Activated CD4-positive, CD25-positive, alpha-beta regulatory T cell treated with anti-CD3 and anti-CD28 coated beads, Interleukin-2, amount 50 U/mL, for 16 hours (primary cell): ENCODE measurements around the gene CBFB.

Source experiments
- DNase-seq: peaks from one replicate; pipeline ENCODE4 v3.0.0-alpha.2; 2020; ENCODE audit warnings: low read depth, low spot score

CBFB gene

GRCh38 chr16:67128887-67129286 is 99.9 kb downstream of the CBFB start:
- DNase-seq: no peak

- DNase-seq: no peak
Observed at GRCh38 chr16:67129422-67129821, 100.5 kb downstream of the CBFB start.

GRCh38 chr16:67137605-67138004 is 108.7 kb downstream of the CBFB start:
- no peak for DNase-seq

- no peak for DNase-seq
Observed at GRCh38 chr16:67141391-67141790, 112.4 kb downstream of the CBFB start.

- DNase-seq: no peak
Observed at GRCh38 chr16:67142342-67142741, 113.4 kb downstream of the CBFB start.

- no peak for DNase-seq
Observed at GRCh38 chr16:67144943-67145342, 116.0 kb downstream of the CBFB start.

GRCh38 chr16:67145746-67146145 is 116.8 kb downstream of the CBFB start:
- DNase-seq: no peak

- no peak for DNase-seq
Observed at GRCh38 chr16:67146523-67147357, 117.8 kb downstream of the CBFB start.

GRCh38 chr16:67147437-67148140 is 118.6 kb downstream of the CBFB start:
- no peak for DNase-seq

GRCh38 chr16:67148221-67148620 is 119.3 kb downstream of the CBFB start:
- DNase-seq: no peak

- DNase-seq: no peak
Observed at GRCh38 chr16:67148656-67149275, 119.8 kb downstream of the CBFB start.

GRCh38 chr16:67149276-67150046 is 120.5 kb downstream of the CBFB start:
- no peak for DNase-seq

- no peak for DNase-seq
Observed at GRCh38 chr16:67150047-67150832, 121.3 kb downstream of the CBFB start.
